CD4-positive, alpha-beta T cell treated with Interleukin-15 for 4 hours (primary cell): ENCODE data around the gene IGSF10.

ENCODE experiments used
- DNase-seq: peaks from one replicate; pipeline ENCODE4 v3.0.0-alpha.2; 2020; ENCODE audit warnings: low spot score

Gene IGSF10

DNA sequence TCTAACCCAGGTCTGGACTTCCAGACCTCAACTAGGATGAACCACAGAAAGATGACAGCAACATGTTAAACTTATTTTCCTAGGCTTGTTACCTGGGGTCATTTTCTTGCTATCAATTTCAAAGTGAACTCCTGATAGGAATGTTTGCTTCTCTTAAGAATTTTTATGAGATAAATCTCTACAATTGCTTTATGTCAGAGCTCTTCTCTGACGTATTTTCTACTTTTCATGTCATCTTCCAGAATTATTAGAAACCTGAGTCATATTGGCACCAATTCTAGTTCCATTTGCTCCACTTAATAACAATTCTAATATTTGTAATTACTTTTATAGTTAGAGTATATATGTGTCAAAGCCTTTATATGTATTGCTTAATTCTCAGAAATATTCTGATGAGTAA lies 2.1 kb upstream of the IGSF10 start:
- no peak for DNase-seq

DNA sequence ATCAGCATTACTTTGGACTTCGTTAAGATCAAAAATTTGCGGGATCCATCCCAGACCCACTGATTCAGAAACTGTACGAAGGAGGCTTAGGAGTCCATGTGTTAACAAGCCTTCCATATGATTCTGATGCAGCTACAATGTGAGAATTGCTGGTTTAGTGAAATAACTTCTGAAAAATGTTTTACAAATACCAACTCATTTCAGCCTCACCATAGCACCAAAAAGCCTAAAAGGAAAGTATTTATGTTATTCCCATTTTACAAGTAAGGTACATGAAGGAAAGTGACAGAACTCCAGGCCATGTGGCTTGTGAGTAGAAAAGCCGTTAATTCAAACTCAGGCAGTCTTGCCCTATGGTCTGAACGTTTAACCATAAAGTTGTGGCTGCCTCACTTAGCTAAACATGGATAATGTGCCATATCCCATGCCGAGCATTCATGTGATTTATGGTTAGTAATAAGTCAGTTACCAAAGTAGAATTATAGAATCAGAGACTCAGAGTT lies 1.5 kb upstream of the IGSF10 start:
- no peak for DNase-seq

- no peak for DNase-seq
These were observed 633 bp downstream of the IGSF10 start for GRCh38 chr3:151460228-151460627.

- no peak for DNase-seq
These were observed 1.5 kb downstream of the IGSF10 start for GRCh38 chr3:151459358-151459757.

- DNase-seq, result no peak
These were observed 4.8 kb downstream of the IGSF10 start for GRCh38 chr3:151456065-151456464.

- DNase-seq, result no peak
These were observed 8.0 kb downstream of the IGSF10 start for GRCh38 chr3:151452841-151453240.

DNA sequence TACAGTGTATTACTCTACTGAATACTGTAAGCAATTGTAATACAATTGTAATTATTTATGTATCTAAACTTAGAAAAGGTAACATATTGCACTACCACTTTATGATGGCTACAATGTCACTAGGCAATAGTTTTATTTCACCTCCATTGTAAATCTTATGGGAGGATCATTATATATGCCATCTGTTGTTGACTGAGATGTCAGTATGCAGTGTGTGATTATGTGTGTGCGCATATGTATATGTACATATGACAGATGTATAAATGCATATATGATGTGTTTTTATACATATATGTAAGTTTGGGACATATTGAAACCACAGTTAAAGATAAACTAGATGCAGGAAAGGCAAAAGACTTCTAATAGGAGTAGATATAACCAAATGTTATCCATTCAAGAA lies 8.5 kb downstream of the IGSF10 start:
- no peak for DNase-seq

DNA sequence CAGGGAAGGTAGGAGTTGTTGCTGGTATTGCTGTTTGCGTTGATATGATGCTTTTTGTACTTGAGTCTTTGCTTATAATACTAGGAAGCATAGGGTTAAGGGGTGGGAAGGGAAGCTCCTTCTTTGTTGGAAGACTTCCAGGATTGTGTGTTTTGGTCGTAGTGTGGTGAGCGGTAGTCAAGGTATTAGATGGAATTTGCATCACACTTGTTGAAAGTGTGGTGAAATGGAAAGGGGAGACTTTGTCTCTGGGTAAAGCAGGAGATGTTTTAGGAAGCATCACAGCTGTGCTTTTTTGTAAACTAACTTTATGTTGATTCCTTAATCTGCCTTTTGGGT lies 14.9 kb downstream of the IGSF10 start:
- no peak for DNase-seq

GRCh38 chr3:151445273-151446001 lies 15.4 kb downstream of the IGSF10 start:
- no peak for DNase-seq

GRCh38 chr3:151443583-151443982 lies 17.3 kb downstream of the IGSF10 start:
- DNase-seq, result no peak

- DNase-seq, result no peak
These were observed 19.9 kb downstream of the IGSF10 start for GRCh38 chr3:151440940-151441339.

- peak; percentile 33 for DNase-seq
These were observed 21.2 kb downstream of the IGSF10 start for GRCh38 chr3:151439652-151440125.

DNA sequence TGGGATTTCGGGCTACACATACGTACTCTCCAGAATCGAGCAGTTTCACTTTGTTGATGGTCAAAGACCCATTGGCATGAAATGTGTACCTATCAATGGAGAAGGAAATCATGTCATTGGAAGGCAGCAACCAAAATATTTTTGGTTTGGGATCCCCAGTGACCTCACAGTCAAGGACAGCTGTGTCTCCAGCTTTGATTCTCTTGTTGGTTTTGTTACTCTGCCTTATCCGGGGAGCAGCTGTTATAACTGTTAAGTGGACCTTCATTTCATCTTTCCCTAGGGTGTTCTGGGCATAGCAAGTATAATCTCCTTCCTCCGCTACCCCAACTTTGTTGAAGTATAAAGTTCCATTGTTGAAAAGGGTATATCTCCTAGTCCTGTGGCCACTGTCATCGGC lies 23.0 kb downstream of the IGSF10 start:
- DNase-seq, result no peak

GRCh38 chr3:151436675-151437446 lies 24.0 kb downstream of the IGSF10 start:
- no peak for DNase-seq

- no peak for DNase-seq
These were observed 26.5 kb downstream of the IGSF10 start for GRCh38 chr3:151434151-151434890.

DNA sequence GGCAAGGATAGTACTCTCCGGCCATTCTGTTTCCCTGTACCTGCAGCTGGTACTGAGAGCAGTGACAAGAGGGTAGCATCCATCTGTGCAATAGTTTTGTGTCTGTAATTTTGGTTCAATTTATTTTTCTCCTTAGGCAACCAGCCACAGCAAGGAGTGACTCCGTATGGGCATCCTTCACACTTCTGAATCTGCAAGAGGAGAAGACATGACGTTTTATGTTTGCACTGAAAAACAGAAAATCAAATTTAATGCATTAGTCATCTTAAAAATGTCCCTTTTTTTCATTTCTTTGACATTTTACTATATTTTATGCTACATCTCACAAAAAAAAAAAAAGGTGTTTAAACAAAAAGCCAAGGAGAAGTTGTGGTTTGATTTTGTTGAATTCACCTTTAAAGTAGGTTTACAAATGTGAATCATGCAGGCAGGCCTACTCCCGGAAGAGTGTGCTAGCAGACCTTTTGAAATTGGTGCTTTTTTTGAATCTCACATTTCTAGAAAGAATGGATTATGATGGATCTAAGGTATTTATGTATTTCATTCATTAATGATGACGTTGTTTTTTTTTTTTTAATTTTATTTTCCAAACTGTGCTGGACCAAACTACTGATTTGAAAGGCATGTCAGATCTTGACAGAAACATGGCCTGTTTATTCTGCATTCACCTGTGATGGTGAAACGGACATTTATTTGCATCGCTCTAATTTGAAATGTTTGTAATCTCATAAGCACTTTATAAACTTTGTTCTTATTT lies 28.1 kb downstream of the IGSF10 start:
- no peak for DNase-seq

GRCh38 chr3:151431940-151432339 lies 28.9 kb downstream of the IGSF10 start:
- DNase-seq, result no peak

DNA sequence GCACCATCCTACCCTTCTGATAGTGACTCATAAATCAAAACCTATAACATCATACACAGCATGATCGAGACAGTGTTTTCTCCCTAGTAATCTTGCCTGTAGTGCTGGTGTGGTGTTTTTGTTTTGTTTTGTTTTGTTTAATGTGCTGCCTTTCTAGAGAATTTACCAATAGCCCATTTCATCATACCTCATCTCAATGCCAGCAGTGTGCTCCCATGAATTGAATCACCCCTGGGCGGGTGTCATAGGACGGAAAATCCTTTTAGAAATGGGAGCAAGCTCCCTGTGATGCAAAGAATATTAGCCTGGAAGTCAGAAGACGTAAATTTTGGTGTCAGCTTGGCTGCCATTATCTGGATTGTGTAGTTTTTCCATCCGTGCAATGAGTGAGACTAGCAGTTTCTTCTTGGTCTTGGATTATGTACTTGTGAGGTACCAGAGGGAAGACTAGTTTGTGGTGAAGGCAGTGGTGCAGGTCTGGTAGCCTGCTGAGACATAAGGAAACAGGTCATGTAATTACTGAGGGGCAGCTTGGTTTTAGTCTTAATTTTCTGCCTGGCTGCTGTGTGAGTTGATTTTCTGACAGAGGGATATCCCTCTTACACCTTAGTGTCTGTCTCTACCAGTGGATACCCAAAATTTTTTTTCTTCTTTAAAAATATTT lies 29.9 kb downstream of the IGSF10 start:
- no peak for DNase-seq

- no peak for DNase-seq
These were observed 32.5 kb downstream of the IGSF10 start for GRCh38 chr3:151428386-151428785.

DNA sequence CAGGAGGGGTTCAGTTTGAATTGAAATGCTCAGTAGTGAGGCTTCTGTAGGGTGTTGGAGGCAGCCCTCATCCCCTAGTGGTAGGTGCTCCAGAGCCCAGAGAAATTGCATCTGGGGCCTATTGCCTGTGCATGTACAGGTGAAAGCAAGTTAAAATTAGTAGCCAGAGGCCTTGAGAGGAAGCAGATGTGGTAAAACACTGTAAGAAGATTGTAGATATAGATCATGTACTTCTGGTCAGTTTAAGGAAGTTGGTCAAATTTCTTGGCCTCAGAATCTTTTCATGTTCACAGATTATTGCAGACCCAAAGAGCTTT lies 34.6 kb downstream of the IGSF10 start:
- DNase-seq, result no peak

DNA sequence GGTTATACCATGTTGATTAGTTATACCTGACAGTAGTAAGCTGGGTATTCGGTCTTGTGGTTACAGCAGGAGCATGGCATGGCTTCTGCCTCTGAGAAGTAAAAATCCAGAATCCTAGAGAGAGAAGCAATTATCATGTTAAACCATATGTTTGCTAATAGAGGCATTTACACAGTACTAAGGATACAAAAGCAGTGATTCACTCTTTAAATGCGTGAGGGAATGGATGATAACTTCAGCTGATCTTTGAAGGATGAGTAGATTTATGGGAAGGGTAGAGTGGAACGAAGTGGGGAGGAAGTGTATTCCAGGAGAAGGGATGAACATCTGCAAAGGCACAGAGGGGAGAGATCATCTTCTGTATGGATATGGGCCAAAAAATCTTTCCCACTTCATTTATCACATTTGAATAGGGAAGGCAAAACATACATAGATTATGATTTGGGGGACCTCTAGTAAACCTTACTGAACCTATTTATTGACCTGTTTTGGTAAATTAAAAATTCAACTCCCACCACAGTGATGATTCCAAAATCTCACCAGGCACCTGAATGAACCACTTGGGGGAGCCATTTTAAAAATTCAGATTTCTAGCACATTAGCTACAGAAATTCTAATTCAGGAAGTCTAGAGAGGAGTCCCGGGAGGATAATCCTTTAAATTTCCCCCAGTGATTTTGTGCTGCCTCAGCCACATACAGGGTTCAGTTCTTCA lies 35.1 kb downstream of the IGSF10 start:
- no peak for DNase-seq
